Ovary (tissue), 9 donors: ENCODE data around the gene GP1BB. TPM values are rescaled to one million over a fixed set of nuclear protein-coding genes. Genes with fewer than 3 reads are reported as not detected.
"Not testable (repeated sequence)": the region's sequence is repeated elsewhere in the genome, so short reads cannot be mapped to it uniquely, and the experiment has no call there.

Experiments used
- DNase-seq, 5 donors: peaks; one replicate each; pipeline ENCODE4 v3.0.0-alpha.2; 2019 to 2020
- H3K27ac ChIP-seq, 2 donors: fragments of 200-600 bp; one replicate each; pipeline versions ENCODE4 v1.5.1 to v1.8.0; 2019 to 2022
- H3K27me3 ChIP-seq: fragments of 200-600 bp; one replicate; pipeline ENCODE4 v1.8.0; 2022
- H3K36me3 ChIP-seq: fragments of 200-600 bp; sonication (generic); one replicate; pipeline ENCODE4 v1.5.1; 2019
- H3K4me1 ChIP-seq: one replicate; pipeline ENCODE4 v1.8.1; 2013; ENCODE audit warnings: mild to moderate bottlenecking, moderate library complexity; ENCODE audit not compliant: insufficient read depth
- H3K4me3 ChIP-seq: fragments of 200-600 bp; sonication (generic); one replicate; pipeline ENCODE4 v1.5.1; 2017
- H3K9me3 ChIP-seq, 2 donors: fragments of 200-600 bp in 1 of 2; sonication (generic) in 1 of 2; one replicate each; pipeline versions ENCODE4 v1.5.1 to v1.8.1; 2013 to 2019; ENCODE audit warnings: mild to moderate bottlenecking in 1 of 2, moderate library complexity in 1 of 2
- CTCF ChIP-seq, 3 donors: fragments of 450-650 bp in 2 of 3; fragments of 200-600 bp in 1 of 3; IDR thresholded peaks; one replicate each; pipeline versions ENCODE4 v1.5.1 to v1.8.0; 2016 to 2022; ENCODE audit warnings: antibody characterized with exemption in 3 of 3, mild to moderate bottlenecking in 1 of 3
- EP300 ChIP-seq: sonication (generic); formaldehyde crosslinking; IDR thresholded peaks from one replicate; pipeline ENCODE4 v1.6.1; 2017; ENCODE audit warnings: antibody characterized with exemption
- POLR2A ChIP-seq: fragments of 450-650 bp; IDR thresholded peaks from one replicate; pipeline ENCODE4 v1.6.1; 2017; ENCODE audit warnings: antibody characterized with exemption, mild to moderate bottlenecking, moderate library complexity
- WGBS, 3 donors: extraction: QIAGEN DNeasy Blood & Tissue Kit in 1 of 3; methylation state at CpG; one replicate each; pipeline versions ENCODE4 v1.1.5 to v1.1.7; 2013 to 2017; 5-methylcytosine and 5-hydroxymethylcytosine counted together
- intact Hi-C, 4 donors: fragments of 100-400 bp; cut with DNase I; formaldehyde crosslinking; loops; one replicate each; pipeline versions ENCODE4 v1.11.0 to v1.15.1; 2022 to 2023
- polyA plus RNA-seq, 2 donors: library from polyadenylated mRNA; stranded (reverse); fragments of 200-250 nt in 1 of 2; fragments of 350-450 nt in 1 of 2; fragmentation: Illumina TruSeq in 1 of 2; extraction: RNeasy Lipid Tissue Mini Kit (QIAGEN cat#74804) in 1 of 2; gene quantifications; one replicate each; pipeline ENCODE4 v1.2.3, GENCODE V29; 2013 to 2014
- total RNA-seq, 7 donors: library from RNA; depleted of rRNA in 2 of 7; stranded (reverse); fragments of >200 nt in 2 of 7; fragmentation: NEBNext Ultra II Directional in 3 of 7; extraction: Animal tissue kit (Norgen Biotek cat#: 25700) in 3 of 7; gene quantifications; one replicate each; pipeline versions ENCODE4 v1.1.0 to v1.2.4, GENCODE V29; 2016 to 2023
- donor health status: DM: no; HTN: no; CAD: no; lungs with moderate emphysema.
- donor health status: DM: no; HTN: no; CAD: no.
- donor health status: Bipolar disorder and iron deficiency.
- donor health status: DM: yes; HTN: yes; CAD: no.
- donor health status: DM: no; HTN: no; CAD: no.
- donor health status: DM: yes; HTN: yes; CAD: no.

The GP1BB gene
- total and polyA plus RNA-seq, 9 donors = 0.71 to 21.5 (median 7.7) TPM; not detected in 1

GRCh38 chr22:19693581-19693980 is 29.8 kb upstream of the GP1BB start:
- H3K4me3 ChIP-seq = no peak overlapping the region
- no peak overlapping the region for H3K27ac ChIP-seq
- no peaks in the 10 kb centered on the region for H3K36me3 ChIP-seq
- no peaks in the 10 kb centered on the region for H3K9me3 ChIP-seq
- 96 to 97% (median 96%) methylated on average over 14 of the region's 14 CpGs for WGBS, 3 donors
- TF ChIP-seq POLR2A (no peak), CTCF (IDR thresholded peaks at IDR 0.05) (no peak), EP300 (no peak)
- H3K4me1 ChIP-seq = no peaks in the 10 kb centered on the region
- intact Hi-C loops = no loop called here
- no peak for DNase-seq
- no peaks in the 10 kb centered on the region for H3K27me3 ChIP-seq

- H3K27me3 ChIP-seq = no peaks in the 10 kb centered on the region
- no peak for TF ChIP-seq EP300
- no peak for TF ChIP-seq POLR2A
- no peak for DNase-seq
Measured at GRCh38 chr22:19693981-19694670, 29.2 kb upstream of the GP1BB start.

GRCh38 chr22:19694696-19695095 is 28.6 kb upstream of the GP1BB start:
- intact Hi-C loops = no loop called here
- H3K27ac ChIP-seq = no peak overlapping the region
- TF ChIP-seq CTCF (IDR thresholded peaks at IDR 0.05) = no peak
- TF ChIP-seq EP300 = no peak
- no peak for TF ChIP-seq POLR2A
- DNase-seq = no peak
- no peaks in the 10 kb centered on the region for H3K36me3 ChIP-seq
- no peaks in the 10 kb centered on the region for H3K27me3 ChIP-seq
- no peaks in the 10 kb centered on the region for H3K9me3 ChIP-seq
- 90 to 91% (median 91%) methylated on average over 13 of the region's 13 CpGs for WGBS, 3 donors
- no peaks in the 10 kb centered on the region for H3K4me1 ChIP-seq
- H3K4me3 ChIP-seq = no peak overlapping the region

More at GRCh38 chr22:19693981-19694670, 29.2 kb upstream of the GP1BB start:
- WGBS, 3 donors = 85 to 88% (median 88%) methylated on average over 12 of the region's 12 CpGs
- Histone ChIP-seq H3K4me1 (no peaks in the 10 kb centered on the region), H3K4me3 (no peak overlapping the region), H3K9me3 (no peaks in the 10 kb centered on the region), H3K27ac (no peak overlapping the region), H3K36me3 (no peaks in the 10 kb centered on the region)
- intact Hi-C loops = no loop called here

GRCh38 chr22:19696504-19697276 is 26.6 kb upstream of the GP1BB start:
- 84 to 95% (median 91%) methylated on average over 2 of the region's 2 CpGs for WGBS, 3 donors
- Histone ChIP-seq H3K27ac (no peak overlapping the region), H3K27me3 (no peaks in the 10 kb centered on the region), H3K4me3 (no peak overlapping the region), H3K36me3 (no peaks in the 10 kb centered on the region), H3K4me1 (no peaks in the 10 kb centered on the region), H3K9me3 (no peaks in the 10 kb centered on the region)
- no peak for TF ChIP-seq EP300
- no peak for TF ChIP-seq POLR2A
- no peak for TF ChIP-seq CTCF (IDR thresholded peaks at IDR 0.05)
- no peak for DNase-seq
- intact Hi-C loops = no loop called here

- 75 to 79% (median 76%) methylated on average over 1 of the region's 1 CpG for WGBS, 3 donors
- H3K27ac ChIP-seq, H3K36me3 ChIP-seq, DNase-seq, H3K9me3 ChIP-seq, intact Hi-C loops, H3K27me3 ChIP-seq, H3K4me3 ChIP-seq, H3K4me1 ChIP-seq: not testable (repeated sequence)
Measured at GRCh38 chr22:19697871-19698270, 25.5 kb upstream of the GP1BB start.
